ENCODE measurements around the gene FUT4.
"Not testable (repeated sequence)": the region's sequence is repeated elsewhere in the genome, so short reads cannot be mapped to it uniquely, and the experiment has no call there.

Gene FUT4, protein sequence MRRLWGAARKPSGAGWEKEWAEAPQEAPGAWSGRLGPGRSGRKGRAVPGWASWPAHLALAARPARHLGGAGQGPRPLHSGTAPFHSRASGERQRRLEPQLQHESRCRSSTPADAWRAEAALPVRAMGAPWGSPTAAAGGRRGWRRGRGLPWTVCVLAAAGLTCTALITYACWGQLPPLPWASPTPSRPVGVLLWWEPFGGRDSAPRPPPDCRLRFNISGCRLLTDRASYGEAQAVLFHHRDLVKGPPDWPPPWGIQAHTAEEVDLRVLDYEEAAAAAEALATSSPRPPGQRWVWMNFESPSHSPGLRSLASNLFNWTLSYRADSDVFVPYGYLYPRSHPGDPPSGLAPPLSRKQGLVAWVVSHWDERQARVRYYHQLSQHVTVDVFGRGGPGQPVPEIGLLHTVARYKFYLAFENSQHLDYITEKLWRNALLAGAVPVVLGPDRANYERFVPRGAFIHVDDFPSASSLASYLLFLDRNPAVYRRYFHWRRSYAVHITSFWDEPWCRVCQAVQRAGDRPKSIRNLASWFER

DNA sequence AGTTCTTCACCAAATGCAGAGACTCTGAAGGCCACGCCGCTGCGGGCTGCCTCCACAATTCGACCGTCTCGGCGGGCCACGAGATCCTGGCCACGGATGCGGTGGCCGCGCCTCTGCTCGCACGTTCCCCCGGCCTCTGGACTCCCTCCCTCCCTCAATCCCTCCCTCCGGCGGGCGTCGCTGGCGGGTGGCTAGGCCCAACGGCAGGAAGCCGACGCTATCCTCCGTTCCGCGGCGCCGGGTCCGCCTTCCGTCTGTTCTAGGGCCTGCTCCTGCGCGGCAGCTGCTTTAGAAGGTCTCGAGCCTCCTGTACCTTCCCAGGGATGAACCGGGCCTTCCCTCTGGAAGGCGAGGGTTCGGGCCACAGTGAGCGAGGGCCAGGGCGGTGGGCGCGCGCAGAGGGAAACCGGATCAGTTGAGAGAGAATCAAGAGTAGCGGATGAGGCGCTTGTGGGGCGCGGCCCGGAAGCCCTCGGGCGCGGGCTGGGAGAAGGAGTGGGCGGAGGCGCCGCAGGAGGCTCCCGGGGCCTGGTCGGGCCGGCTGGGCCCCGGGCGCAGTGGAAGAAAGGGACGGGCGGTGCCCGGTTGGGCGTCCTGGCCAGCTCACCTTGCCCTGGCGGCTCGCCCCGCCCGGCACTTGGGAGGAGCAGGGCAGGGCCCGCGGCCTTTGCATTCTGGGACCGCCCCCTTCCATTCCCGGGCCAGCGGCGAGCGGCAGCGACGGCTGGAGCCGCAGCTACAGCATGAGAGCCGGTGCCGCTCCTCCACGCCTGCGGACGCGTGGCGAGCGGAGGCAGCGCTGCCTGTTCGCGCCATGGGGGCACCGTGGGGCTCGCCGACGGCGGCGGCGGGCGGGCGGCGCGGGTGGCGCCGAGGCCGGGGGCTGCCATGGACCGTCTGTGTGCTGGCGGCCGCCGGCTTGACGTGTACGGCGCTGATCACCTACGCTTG lies at the start of gene FUT4:
Gene FUT4, plus strand, starts transcription at position 227 of the 951 bp plus-strand sequence. Its CDS starts 213 bp downstream, at position 440.
- peak; percentile 79 for DNase-seq (ENCODE audit: low read depth)

DNA sequence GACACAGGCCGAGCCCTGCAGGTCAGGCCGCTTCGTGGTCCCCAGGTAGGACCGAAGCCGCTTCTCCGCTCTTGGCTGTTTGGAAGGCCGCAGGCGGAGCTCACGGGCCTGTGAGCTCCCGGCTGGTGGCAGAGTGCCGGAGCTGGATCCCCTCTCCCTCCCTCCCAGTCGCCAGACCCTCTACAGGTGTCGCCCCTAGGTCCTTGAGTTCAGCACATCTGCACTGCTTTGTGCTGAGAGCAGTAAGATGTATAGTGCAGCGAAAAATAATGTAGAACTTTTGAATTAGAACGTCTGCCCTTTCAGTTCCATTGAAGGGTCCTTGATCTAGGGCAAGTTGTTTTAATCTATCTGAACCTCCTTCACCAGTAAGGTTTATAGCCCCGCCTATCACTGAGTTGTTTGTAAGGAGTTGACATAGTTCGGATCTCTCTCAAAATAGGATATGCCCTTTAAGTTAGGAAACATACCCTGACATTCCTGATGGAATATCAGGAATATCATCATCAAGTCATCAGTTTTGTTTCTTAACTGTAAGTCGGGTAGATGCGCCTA lies 49.5 kb upstream of the FUT4 start:
- no peak for DNase-seq (ENCODE audit: low read depth)

DNA sequence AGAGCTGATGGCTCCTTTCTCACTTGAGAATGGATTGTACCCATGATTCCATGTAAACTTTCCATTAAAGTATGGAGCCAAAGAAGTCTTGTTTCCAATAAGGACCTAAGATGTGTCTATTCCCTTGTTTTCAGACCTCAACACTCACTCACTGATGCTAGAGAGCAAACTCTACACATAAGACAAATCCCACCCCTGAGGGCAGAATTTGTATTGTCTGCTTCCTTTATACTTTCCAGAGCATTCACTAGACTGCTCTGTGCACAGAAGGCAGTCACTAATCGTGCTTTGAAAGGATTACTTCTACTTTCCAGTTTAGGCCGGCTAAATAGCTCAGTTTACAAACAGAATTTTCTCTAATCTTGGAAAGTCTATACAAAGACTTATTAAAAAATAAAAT lies 43.5 kb upstream of the FUT4 start:
- DNase-seq (ENCODE audit: low read depth) = no peak

DNA sequence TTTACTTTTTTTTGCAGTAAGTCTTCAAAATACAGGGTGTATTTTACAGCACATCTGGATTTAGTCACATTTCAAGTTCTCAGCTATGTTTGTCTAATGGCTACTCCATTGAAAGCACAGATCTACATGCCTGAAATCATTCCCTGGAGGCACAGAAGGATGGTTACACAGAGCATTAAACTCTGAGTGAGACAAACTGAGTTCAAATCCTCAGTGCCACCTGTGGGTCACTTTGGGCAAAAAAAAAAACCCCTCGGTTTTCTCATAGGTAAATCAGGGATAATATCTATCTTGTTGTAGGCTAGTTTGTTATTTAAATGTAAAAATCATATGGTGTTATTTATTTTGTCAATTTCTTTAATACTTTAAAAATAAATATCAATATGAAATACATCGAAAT lies 42.2 kb upstream of the FUT4 start:
- DNase-seq (ENCODE audit: low read depth) = no peak

DNA sequence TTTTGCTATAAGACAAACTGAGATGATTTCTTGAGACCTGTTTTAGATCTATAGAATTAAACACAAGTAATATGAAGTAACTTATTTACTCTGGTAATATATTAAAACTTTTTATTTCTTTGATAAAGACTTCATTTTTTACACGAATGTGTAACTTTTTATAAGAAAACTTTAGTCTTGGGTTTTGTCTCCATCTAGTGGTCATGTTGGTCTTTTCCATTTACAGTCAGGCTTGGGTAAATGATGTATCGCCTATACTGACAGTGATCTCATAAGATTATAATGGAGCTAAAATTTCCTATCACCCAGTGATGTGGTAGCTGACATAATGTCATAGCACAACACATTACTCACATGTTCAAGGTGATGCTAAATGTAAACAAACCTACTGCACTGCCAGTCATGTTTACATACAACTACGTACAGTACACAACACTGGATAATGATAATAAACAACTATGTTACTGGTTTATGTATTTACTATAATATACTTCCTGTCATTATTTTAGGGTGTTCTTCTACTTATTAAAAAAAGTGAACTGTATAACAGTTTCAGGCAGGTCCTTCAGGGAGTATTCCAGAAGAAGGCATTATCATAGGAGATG lies 38.9 kb upstream of the FUT4 start:
- peak; percentile 65 for DNase-seq (ENCODE audit: low read depth)

DNA sequence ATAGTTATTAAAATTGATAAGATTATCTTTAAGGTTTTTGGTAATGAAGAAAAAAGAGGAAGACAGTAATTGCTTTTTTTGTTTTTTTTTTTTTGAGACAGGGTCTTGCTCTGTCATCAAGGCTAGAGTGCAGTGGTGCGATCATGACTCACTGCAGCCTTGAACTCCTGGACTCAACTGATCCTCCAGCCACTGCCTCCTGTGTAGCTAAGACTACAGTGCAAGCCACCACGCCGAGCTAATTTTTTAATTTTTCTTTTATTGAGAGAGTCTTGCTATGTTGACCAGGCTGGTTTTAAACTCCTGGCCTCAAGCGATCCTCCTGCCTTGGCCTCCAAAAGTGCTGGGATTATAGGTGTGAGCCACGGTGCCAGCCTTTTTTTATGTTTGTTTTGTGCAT lies 37.2 kb upstream of the FUT4 start:
- not testable (repeated sequence) for DNase-seq (ENCODE audit: low read depth)

DNA sequence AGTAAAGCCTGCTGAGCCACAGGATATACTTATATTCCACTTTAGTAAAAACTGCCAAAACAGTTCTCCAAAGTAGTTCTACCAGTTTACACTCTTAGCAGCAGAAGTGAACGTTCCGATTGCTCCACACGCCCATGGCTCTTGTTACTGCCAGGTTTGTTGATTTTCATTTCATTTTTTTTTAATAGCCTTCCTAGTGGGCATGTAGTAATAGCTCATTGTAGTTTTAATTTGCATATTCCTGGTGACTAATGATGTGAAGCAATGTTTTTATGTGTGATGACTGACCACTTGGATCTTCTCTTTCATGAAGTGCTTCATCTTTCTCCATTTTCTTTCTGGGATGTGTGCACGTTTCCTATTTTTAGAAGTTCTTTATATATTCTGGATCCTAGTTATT lies 36.2 kb upstream of the FUT4 start:
- peak; percentile 24 for DNase-seq (ENCODE audit: low read depth)

DNA sequence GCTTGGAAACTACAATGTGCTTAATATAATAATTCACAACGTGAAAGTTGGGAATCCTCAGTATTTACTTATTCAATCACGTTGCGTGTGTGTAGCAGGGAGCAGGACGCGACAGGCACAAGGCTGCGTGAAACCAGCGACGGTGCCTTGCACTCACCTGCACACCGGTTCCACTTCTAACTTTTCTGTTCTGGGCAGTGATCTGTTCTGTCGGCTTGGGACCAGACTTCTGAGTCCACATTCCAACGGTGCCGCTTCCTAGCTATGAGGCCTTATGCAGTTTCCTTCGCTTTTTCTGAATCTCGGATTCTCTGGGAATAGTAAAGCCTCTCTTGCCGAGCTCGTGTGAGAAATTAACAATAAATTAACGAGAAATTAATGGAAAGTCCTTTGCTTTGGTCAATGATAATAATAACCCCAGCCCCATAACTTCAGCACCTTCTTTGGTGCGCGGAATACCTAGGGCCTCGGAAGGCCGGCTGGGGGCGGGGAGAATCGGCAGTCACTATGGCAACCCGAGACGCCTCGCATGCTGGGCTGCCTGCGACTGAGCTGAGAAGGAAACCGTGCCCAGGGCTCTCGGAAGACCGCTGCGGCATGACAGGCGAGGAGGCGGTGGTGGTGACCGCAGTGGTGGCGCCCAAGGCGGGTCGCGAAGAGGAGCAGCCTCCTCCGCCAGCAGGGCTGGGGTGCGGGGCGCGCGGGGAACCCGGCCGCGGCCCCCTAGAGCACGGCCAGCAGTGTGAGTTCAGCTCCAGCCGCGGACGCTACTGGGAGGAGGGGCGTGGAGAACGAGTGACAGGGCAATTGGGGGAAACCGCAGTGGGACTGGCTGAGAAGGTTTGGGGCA lies 31.6 kb upstream of the FUT4 start, which contains the start of gene C11orf97:
Gene C11orf97, plus strand, starts transcription at position 530 of the 850 bp plus-strand sequence. Its CDS starts 68 bp downstream, at position 598.
- peak; percentile 66 for DNase-seq (ENCODE audit: low read depth)

DNA sequence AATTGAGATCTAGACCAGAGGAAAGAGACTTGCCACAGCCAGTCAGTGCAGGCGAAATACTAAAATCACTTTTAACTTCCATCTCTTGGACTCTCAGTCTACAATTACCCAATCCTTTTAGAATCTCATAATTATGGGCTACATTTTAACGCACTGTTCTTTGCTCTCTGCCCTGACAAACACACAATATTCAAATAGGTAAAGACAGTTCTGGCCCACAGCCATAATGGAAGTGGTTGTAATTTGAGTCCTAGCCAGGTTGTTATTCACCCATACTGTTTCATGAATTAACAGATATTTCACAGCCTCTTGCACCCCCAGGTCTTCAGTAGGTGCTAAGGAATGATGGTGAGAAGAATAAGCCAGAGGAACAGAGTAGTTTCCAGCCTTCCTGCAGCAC lies 30.6 kb upstream of the FUT4 start:
- DNase-seq (ENCODE audit: low read depth) = no peak

DNA sequence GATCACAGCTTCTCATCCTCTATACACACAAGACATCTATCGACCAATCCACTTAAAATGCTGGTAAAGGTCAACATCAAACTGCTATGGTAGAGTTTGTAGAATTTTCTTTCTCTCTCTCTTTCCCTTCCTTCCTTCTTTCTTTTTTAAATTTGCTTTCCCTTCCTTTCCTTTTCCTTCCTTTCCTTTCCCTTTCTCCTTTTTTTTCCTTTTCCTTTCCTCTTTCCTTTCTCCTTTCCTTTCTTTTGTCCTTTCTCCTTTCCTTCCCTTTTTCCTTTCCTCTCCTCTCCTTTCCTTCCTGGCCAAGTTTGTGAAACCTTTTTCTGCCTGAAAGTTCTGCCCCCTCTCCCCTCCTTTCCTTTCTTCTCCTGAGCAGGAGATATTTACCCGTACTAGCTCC lies 28.3 kb upstream of the FUT4 start:
- no peak for DNase-seq (ENCODE audit: low read depth)

DNA sequence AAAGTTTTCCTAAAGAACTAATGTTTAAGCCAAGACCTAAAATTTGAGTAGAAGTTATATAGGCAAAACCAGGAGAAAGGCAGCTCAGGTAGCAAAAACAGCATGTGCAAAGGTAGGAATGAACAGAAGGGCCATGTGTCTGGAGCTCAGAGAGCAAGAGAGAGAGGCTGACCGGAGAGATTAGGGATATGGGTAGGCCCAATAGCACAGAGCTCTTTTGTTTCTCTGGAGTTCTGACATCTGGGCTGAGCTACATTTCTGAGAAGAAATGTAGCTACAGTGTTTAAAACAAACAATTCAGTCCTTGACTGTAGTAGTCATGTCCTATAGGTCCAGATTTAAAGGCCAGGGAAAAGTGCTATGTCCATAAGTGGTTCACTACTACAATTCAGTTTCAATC lies 27.0 kb upstream of the FUT4 start:
- DNase-seq (ENCODE audit: low read depth) = no peak

DNA sequence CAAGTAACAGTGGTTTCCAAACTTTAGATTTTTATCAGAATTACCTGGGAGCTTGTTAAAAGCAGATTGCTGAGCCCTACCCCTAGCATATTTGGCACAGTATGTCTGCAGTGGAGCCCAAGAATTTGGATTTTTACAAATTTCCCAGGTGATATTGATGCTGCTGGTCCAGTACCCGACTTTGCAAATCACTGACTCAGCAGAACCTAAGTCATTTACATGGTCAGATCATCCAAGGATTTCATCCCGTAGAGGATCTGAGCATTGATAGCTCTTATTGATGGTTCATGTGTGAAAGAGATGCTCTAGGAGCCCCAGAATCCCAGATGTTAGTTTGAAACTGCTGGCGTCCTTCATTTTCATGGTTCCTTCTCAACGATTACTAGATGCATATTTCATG lies 25.4 kb upstream of the FUT4 start:
- DNase-seq (ENCODE audit: low read depth) = no peak

DNA sequence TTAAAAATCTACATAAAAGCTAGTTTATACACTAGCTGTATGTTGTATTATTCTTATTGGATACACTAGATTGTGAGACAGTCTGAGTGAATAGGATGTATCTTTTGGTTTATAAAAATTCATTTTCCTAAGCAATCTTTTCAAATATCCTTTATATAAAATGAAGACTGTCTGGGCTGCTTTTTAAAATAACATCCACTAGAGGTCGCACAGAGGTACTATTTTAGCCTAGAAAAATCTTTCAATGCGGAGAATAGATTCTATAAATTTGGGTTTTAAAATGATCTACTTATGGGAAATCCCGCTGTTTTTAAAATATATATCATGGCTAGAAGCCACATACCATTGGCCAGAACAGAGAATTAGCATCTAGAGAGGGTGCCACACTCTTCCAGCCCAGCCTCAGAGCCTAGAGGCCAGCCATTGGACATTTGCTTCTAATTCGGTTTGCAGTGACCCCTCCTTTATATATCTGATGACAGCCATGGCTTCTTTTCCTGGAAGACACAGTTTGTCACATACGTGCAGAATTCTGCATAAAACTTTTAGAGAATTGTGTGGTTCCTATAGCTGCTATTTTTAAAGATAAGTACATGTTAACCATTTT lies 24.1 kb upstream of the FUT4 start:
- DNase-seq (ENCODE audit: low read depth) = peak; percentile 47

DNA sequence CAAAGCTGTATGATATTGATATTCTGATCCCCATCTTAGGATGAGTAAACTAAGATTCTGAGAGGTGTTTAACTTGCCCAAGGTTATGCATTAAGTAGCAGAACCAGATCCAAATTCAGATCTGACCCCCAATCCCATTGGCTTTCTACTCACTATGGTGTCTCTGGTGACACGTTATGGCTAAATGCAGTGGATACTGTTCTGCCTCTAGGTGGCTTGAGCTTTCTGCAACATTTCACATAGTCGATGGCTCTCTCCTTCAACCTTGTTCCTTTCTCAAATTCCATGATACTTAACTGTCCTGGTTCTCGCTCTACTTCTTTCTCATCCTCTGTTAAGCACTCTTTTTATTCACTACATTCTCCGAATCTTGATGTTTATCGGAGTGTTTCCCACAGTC lies 22.0 kb upstream of the FUT4 start:
- DNase-seq (ENCODE audit: low read depth) = peak; percentile 41

DNA sequence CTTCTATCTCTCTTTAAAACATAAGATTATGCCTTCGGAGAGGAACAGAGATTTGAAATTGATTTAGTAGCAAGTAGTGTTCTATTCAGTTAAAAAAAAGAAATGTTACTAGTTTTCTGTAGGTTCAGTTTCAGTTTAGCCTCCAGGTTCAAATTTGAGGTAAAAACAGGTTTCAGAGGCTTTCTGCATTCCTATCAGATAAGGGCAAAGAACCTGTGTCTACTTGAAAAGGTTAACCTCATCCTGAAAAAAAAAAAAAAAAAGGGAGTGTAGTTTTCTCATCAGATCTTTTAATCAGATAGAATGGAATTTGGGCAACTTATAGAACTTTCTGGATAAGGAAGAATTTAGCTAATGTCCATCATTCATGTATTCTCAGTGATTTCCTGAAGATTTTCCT lies 19.4 kb upstream of the FUT4 start:
- no peak for DNase-seq (ENCODE audit: low read depth)

DNA sequence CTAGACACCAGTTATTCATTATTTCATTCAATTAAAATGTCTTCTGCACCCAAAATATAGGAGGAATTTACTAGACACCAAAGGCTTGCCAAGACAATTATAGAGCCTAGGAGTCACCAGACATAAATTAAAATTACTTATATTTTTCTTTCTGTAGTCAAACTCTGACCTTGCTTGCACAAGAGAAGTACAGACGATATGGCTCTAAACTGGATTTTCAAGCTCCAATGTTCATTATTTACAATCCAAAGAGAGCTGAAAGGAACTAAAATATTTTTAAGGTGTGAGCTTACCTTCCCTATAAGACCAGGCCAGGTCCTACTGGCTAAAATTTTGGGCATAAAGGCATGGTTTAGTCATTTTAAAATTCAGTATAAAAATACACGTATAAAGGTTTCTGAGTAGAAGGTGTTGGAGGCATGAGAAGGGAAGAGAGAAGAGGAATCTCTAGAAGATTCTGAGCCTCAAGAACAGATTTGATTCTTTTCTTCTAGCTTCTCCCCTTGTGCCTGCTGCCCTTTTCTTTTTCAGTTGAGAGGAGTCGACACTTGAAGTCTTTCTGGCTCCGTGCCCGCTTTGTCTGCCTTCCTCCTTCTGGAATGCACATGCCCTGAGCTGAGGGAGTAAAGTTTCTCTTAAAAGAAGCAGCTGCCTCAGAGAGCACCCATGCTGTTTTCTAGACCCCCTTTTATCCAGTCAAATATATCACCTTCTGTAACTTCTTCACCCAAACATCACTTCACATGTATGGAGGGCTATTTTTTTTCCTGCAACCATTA lies 18.0 kb upstream of the FUT4 start:
- DNase-seq (ENCODE audit: low read depth) = peak; percentile 80

DNA sequence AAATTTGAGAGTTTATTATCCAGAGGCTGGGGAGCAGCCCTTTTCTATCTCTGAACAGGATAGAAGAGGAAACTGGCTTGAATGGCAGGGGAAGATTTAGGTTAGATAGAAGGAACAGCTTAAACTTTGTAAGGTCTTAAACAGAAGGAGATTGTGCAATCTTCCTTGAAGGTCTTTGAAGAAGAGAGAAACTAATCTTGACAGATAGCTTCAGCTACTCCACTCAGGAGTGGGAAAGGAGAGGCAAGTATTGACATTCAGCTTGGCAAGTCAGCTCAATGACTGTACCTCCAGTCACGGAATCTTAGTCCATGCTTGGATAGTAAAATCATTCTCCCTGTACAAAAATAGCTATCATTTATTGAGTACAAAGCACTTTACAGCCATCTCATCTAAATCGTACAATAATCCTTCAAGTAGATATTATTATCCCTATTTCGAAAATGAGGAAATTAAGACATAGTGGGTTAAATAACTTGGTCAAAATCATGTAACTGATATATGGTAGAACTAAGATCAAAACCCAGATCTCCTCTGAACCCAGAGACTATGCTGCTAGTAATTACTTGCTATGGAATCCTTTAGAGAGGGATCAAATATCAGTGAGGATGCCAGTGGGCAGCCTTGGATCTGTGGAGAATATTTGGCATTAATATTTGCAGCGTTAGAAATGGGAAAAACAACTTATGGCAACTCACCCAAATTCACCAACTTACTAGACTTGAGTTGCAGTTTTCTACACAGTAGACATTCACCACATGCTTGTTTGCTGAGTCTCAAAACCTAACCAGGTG lies 16.9 kb upstream of the FUT4 start:
- peak; percentile 17 for DNase-seq (ENCODE audit: low read depth)

DNA sequence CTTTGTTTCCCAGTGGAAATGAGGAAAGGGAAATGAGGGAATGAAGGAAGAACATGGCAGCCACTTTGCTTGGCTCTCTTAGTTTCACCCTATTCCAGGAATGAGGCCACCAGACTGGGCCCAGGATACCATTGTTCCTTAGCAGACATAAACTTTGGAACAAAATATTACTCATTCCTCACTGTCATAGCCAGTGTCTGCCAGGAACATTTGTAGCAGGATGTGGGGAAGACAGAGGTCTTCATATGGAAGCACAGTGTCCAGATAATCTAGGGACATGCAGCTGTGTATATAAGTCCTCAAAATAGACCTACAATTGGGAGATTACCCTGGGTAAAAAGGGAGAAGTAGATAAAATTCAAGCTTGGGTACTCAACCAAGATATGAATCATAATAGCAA lies 15.2 kb upstream of the FUT4 start:
- peak; percentile 46 for DNase-seq (ENCODE audit: low read depth)

DNA sequence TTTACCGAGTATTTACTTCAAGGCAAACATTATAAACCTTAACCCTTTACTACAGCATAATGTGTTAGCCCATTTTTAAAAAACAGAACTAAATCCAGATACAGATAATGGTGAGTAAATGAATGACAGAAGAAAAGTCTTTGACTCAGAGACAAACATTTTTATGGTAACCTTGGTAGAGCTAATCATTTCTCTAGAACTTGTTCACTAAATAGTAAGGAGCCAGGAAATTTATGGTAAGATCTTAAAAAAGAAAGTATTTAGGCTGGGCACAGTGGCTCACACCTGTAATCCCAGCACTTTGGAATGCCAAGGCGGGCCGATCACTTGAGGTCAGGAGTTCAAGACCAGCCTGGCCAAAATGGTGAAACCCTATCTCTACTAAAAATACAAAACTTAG lies 11.5 kb upstream of the FUT4 start:
- DNase-seq (ENCODE audit: low read depth) = no peak
